Kasumi-1 (cell line): Measurements from ENCODE around the gene RHEBL1.
"Not testable (repeated sequence)": the region's sequence is repeated elsewhere in the genome, so short reads cannot be mapped to it uniquely, and the experiment has no call there.

Experiments
- DNase-seq, 2 experiments: peaks; one replicate each; lab custom pipeline; 2025; lab: John Stamatoyannopoulos, UW

Gene RHEBL1

DNA sequence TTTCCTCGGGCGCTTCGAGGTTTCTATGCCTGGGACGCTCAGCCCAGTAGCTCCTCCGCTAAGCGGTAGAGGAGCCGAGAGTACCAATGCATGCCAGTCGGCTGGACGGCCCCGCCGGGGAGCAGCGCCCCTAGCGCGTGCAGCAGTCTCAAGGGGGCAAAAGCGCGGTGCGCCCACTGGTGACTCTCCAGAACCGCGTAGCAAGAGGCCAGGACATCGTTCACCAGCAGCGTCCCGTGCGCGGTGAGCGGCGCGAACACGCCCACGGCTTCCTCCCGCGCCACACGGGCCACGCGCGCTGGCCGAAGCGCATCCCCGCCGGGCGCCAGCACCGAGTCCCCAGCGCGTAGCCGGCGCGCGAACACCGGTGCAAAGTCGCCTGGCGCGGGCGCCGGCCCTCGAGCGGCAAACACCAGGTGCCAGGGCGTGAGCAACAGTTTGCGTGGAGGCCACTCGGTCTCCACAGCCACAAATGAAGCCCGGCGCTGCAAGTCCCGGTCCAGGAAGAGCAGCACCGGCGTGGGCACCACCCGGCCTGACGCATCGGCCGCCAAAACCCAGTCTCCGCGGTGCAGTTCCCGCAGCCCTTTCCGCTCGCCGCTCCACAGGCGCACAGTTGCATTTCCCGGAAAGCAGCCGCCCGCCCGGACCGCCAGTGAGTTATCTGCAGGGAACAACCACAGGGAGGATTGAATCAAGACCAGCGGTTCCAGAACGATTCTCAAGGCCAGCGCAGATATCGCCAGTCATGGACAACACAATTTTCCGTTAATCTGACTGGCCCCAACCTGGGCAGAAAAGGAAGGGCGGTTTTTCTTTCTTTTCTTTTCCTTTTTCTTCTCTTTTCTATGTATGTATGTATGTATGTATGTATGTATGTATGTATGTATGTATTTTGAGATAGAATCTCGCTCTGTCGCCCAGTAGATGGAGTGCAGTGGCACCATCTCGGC lies 20.3 kb upstream of the RHEBL1 start:
- peak; percentile 12 to 40 for DNase-seq

DNA sequence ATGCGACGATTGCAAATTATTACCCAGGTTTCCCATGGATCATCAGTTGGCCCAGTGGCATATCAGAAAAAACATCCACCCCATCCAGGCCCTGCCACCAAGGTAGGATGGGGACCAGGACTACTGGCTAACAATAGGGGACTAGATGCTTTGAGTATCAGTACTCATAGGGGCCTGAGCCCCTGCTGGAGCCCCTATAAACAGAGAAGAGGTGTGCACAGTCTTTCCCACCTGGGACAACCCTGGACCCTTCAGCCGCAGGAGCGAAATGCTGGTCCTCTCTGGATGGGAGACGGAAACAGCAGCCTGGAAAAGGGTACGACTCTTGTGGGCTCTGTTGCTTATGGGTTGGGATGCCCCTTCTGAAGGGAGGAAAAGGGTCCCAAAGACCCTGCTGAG lies 19.2 kb upstream of the RHEBL1 start:
- no peak for DNase-seq

DNA sequence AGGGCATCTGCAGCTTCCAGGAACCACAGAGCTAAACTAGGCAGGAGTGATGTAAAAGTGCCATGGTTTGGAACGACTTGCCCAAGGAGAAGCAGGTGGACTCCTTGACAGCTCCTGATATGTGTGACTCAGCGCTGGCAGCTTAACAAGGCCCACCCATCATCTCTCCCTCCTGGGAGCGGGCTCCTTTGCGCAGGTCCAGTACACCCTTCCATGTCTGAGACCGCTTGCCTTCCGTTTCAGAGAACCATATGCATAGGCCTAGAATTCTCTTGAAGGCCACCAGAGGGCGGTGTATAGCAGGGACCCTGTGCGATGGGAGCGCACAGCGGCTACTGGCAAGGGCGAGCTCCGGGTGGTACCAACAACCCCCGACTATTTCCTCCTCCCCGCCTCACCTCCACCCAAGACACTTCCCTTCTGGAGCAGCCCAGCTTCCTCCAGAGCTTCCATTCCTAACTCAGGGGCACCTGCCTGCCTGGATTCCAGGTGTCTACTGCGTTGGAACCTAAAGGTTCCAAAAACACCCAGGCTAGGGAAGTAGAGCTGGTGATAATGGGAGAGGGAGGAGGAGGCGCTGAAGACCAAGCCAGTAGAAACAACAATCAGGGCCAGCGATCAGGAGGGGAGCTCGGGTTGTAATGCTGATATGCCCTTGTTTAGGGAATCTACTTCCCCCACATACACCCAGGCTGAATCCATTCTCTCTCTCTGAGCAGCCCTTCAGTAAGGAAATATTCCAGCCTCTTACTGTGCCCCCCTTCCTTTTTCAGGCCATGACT lies 18.6 kb upstream of the RHEBL1 start:
- DNase-seq, result peak; percentile 91 to 95

DNA sequence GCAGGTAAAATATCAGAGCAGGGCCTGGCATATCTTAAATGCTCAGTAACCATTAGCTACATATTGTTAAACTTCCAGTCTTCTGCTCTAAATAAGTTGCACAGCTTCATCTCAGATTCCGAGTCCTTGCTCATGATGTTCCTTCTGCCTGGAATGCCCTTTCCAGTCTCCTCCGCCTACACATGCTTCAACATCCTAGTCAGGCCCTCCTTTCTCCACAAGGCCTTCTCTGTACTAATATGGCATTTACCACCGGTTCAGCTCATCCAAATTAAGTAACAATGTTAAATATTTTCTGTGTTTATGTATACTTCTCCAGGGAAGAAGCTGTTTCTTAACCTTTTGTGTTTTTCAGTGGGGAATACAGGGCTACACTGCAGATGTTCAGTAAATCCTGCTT lies 16.3 kb upstream of the RHEBL1 start:
- no peak for DNase-seq

DNA sequence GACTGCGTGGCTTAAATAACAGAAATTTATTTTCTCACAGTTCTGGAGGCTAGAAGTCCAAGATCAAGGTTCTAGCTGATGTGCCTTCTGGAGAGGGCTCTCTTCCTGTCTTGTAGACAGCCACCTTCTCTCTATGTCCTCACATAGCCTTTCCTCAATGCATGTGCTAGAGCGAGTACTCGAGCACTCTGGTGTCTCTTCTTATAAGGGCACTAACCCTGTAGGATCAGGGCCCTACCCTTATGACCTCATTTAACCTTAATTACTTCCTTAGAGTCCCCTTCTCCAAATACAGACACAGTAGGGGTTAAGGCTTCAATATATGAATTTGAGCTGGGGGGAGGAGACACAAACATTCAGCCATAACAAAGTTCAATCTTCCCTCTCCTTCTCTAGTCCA lies 14.7 kb upstream of the RHEBL1 start:
- no peak for DNase-seq

DNA sequence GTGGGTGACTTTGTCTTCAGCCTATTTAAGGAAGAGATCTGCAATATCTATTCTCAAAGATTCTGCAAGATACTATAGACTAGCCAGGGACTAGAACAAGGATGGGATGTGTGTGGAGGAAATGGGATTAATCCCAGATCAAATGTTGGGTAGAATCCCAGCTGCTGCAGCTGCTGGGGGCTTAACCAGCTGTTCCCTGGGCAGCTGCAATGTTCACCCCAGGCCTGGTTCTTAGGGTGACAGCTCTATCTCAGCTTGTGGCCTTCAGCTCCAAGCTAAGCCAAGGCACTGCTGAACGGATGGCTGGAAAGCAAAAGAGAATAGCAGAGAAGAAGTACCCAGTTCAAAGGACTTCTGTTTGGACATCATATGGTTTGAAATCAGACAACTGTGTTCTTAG lies 10.0 kb upstream of the RHEBL1 start:
- DNase-seq, result no peak

DNA sequence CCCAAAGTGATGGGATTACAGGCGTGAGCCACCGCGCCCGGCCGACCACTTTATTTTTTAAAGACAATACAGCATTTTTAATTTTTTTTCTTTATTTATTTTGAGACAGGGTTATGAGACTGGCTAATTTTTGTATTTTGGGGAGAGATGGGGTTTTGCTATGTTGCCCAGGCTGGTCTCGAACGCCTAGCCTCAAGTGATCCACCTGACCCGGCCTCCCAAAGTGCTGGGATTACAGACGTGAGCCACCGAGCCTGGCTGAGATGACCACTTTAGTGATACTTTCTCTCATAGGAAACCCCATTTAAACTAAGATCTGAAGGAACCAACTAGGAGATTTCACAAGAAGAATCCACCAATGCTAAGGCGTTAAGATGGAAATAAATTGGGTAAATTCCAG lies 1.2 kb upstream of the RHEBL1 start:
- DNase-seq, result no peak

DNA sequence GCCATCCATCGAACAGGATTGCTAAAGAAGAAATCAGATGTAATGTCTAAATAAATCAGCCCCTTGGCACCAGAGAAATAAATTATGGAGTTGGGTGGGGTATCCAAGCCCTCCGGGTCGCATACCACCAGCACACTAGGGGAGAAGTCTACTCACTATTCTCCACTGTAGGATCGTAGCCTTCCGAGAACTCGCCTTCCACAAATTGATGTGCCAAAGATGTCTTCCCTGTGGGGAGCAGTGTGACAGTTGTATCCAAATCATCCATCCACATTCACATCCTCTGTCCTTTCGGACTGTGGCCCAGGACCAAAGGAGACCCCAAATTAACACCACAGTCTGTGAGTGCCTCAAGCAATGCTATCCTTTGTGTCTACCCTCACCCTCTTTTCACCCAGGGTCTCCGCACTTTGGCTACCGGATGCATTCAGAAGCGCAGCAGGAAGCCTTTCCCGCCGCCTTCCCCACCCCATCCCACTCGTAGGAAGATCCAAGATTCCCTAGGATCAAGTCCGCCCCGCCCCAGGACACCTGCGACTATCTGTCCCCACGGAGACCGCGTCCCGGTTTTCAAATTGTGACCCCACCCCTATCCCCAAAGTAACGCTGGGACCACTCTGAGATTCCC lies 786 bp downstream of the RHEBL1 start:
- DNase-seq, result no peak

DNA sequence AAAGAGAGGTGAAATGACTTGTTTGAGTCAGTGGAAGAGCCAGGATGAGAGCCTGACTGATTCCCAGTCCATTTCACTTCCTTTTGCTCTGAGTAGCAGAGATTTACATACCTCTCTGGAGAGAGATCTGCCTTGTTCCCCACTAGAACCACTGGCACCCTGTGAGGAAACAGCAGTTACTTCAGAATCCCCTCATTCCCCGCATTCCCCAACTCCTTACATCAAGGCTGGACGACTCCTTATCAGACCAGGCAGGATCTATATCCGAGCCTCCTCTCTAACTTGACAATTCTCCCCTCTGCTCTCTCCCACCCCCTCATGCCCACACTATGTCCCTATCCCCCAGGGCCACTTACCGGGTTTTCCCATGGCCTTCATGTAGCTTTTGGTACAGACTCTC lies 3.7 kb downstream of the RHEBL1 start:
- DNase-seq, result no peak

DNA sequence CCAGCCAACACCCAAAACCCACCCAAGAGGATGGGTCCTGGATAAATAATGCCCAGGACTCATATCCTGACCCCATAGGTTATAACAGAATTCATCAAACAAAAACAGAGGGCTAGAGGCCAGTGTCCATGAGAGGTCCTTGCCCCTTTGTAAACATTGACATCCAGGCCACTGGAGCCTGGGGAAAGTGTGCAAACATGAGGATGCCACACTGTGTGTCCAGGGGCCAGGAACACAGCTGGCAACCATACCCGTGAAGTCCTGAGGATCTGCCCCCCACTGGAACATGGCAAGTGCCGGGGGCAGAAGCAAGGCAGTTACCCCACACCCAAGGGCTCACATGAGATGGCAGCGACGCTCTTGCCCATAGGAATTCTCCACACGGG lies 5.0 kb downstream of the RHEBL1 start:
- DNase-seq, result no peak

DNA sequence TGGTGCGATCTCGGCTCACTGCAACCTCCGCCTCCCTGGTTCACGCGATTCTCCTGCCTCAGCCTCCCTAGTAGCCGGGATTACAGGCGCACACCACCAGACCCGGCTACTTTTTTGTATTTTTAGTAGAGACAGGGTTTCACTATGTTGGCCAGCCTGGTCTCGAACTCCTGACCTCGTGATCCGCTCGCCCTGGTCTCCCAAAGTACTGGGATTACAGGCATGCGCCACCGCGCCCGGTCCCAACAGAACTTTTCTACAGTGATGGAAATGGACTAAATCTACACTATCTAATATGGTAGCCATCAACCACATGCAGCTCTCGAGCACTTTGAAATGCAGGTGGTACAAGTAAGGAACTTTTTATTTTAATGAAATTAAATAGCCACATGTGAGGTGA lies 7.9 kb downstream of the RHEBL1 start:
- not testable (repeated sequence) for DNase-seq

DNA sequence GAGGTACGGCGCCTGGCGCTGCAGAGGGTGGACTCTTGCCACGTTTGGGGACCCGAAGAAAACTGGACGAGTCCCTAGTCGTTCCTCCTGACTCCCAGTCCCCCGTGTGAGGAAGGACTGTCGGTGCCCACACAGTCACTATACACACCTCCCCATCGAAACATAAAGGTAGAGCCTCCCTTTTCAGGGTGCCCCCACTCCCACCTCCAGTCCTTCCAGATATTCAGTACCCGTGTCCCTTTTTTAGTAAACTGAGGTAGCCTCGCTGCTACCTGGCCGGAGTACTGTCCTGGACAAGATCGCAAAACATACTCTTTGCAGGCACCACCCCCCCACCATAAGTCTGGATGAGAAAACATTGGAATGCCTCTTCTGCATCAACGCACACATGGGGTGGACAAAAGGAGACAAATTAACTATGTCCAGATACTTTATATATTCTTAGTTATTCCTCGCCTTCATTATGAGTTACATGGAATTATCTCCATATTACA lies 8.6 kb downstream of the RHEBL1 start:
- DNase-seq, result no peak

DNA sequence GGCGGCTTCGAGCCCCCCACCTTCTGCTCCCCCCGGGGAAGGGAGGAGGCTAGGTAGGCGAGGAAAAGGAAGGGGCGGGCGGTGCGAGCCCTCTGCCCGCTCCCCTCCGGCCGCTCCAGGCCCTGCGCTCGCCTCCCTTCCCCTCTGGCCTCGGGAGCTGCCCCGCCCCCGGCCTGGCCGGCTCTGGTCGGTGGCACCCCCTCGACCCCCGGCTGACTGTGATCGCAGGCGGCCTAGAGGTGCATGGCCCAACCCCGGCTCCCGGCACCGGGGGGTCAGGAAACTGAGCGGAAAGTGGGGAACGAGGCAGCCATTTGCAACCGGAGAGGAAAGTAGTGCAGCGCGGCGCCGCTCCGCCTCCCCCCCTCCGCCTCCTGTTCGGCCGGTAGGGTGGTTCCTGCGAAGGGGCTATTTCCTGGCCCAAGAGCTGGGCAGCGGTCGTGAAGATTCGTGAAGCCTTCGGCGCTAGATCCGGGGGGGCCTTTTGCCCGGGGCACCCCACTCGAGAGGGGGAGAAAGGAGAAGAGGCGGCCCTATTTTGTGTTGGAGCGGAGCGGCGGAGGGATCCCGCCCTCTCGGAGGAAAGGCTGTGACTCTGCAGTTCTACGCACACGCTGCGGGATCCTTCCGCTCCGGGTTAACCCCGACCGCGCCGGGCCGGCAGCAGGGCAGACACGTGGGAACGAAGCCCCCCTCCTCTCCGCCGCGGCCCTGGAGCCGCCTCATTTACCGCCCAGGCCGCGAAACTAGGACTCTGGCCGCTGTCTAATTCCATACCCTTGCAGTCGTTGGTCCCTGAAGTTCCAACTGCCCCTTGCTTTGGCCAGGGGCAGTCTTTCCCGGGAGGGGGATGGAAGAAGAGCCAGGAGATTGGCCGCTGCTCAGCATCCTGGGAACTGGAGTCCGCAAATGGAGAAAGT lies 9.3 kb downstream of the RHEBL1 start, which contains the start of gene KMT2D:
Gene KMT2D, minus strand, starts transcription at position 558 of the 920 bp plus-strand sequence. CDS start 5,470 bp downstream, outside the sequence.
- DNase-seq, result peak; percentile 93 to 94

DNA sequence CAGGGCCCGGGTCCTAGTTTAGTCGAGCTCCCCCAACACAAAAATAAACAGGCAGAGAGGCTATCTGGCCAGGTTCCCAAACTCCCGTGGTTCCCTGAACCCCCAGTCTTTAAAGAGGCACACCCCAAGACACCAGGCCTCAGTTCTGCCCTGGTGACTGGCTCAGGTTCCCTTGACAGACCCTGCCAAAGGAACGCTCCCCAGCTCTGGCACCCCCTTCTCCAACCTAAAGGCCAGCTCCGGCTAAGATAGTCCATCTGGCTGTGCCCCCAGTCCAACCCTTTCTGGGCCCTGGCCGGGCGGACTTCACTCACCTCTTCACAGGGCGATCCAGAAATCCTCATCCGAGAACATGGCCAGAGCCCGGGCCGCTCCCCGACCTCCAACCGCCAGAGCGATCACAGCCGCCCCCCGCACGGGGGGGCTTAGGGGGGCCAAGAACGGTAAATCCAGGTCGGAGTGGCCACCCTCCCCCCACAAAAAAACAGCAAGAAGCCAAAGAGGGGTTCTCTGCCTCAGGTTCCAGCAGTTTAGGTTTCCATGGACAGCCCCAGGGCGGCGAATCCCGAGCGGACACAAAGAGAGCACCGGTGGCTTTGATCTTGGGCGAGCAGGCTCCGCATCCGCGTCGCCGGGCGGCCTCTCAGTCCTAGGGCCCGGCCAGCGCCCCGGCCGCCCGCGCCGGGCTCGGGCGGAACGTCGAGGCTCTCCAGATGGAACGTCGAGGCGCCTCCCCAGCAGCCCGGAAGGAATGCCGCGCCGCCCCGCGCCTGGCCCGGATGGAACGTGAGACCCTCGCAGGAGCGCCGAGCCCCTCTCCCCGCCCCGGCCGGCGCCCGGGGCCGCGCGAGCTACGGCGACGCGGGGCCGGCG lies 10.2 kb downstream of the RHEBL1 start:
- DNase-seq, result no peak

DNA sequence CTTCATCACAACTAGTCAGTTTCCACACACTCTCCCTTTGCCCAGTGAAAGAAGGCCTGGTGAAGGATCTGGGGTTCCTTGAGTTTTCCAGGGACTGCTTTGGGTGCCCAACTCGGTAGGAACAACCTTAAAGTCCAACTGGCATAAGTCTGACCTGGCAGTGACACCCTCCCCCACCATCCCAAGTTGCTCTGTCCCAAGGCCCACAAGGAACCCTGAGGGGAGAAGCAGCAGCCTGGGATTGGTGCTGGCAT lies 10.8 kb downstream of the RHEBL1 start:
- DNase-seq, result no peak

DNA sequence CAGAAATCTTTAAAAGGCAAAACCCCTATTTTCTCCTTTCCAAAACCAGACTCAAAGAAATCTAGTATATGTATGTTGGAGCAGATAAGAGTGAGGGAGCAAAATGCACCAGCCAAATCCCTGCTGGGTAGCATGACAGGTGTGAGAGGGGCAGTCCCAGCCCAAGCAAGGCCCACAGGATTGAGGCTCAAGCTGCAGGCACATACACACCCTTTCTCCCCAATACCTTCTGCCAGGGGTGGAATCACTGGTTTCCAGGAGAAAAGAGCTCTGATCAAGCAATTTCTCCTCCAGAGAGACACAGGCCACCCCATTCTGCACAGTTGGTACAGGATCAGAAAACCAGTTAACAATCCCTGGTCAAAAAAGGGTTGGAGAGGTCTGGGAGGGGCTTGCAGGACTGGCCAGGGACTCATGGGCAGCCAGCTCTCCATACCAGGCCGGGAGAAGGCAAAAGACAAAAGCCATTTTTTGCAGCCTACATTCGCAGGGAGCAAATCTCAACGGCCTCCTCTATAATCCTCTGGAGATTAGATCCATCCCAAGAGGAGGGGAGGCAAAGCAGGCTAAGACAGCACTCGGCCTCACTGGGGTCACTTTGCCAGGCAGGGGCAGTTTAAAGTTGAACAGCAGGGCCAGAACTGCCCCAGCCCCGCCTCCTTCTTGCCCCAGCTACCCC lies 11.3 kb downstream of the RHEBL1 start:
- DNase-seq, result no peak

DNA sequence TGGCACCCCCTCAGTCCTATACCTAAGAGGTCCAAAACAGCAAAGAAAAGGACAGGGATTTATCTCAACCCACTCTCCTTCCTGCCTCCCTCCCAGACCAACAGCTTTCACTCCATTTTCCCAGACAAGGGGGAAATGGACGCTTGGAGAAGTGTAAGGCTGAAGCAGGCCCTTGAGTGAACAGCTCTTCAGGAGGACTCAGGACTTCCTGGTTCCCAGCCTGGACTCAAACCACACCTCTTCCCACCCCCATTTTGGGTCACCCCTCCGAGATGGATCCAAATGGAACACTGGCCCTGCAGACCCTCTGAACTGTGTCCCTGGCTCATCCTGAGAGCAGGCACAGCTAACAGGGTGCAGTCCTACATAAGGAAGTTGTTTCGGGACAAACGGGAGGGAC lies 11.9 kb downstream of the RHEBL1 start:
- peak in 1 of 2 experiments; percentile 47 for DNase-seq

DNA sequence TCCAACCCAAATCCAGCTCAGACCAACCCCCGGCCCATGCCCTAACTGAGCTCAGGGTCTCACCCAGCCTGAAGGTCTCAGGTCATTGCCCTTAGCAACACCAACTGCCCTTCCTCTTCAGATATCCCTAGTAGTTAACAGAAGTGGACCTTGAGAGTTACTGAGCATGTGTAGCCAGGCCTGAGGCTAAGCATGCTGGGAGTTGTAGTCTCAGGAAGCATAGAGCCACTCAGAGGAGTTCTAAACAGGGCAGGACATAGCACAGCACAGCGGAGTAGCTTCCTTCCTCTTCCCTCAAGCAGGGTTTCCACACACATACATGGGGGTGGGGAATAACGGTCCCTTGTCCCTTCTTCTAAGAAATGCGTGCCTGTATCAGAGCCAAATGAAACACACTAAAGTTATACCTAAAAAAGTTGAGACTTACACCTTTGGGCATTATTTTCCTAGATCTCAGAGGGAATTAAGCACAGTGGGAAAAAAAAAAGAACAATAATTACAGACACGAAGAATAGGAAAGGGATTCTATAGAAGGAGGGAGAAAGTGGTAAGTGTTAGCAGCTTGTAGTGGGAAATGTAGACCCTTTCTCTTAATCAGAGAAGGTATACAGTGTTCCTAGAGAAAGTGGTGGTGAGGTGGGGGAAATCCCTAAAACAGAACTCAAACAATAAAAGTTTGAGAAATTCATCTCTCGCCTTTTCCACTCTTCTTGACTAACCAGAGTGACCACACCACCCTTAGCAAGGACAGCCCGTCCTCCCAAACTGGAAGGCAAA lies 13.6 kb downstream of the RHEBL1 start:
- peak; percentile 99 for DNase-seq

DNA sequence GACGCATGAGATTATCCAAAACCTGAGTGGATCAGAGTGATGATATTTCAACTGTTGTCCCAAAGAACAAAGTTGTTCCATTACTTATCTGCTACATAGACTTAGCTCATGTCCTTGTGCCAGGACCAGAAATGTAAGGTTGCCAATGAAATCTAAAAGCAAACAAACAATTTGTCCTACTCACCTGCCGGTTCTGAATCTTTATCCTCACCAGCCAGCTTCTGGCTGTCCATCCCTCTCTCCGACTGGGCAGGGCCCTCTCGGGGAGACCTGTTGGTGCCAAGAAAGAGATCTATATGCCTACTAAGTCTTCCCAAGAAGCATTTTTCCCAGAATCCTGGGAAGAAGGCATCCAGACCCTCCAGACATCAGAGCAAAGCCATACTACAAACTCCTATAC lies 14.7 kb downstream of the RHEBL1 start:
- no peak for DNase-seq
